CD4-positive, alpha-beta T cell treated with Interferon gamma for 1 hour (primary cell): ENCODE data around the gene GAB1.

Experiments used
- DNase-seq: peaks from one replicate; pipeline ENCODE4 v3.0.0-alpha.2; 2020

Gene GAB1

DNA sequence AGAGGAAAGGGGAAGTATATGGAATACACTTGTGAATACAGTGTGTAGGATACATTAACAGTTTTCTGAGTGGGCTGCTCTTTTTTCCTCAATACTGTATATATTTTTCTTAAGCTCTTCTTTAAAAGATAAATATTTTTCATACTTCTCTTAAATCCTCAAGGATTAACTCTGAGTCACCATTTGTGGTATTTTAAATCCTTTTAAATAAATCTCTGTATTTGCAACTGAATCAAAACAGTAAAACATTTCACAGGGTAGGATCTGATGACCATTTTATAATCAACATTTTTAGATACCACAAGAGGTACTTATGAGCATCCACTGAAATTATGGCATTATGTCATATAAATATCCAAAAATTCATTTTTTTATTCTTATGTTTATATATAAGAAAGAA is 87.6 kb downstream of the GAB1 start:
- DNase-seq: no peak

DNA sequence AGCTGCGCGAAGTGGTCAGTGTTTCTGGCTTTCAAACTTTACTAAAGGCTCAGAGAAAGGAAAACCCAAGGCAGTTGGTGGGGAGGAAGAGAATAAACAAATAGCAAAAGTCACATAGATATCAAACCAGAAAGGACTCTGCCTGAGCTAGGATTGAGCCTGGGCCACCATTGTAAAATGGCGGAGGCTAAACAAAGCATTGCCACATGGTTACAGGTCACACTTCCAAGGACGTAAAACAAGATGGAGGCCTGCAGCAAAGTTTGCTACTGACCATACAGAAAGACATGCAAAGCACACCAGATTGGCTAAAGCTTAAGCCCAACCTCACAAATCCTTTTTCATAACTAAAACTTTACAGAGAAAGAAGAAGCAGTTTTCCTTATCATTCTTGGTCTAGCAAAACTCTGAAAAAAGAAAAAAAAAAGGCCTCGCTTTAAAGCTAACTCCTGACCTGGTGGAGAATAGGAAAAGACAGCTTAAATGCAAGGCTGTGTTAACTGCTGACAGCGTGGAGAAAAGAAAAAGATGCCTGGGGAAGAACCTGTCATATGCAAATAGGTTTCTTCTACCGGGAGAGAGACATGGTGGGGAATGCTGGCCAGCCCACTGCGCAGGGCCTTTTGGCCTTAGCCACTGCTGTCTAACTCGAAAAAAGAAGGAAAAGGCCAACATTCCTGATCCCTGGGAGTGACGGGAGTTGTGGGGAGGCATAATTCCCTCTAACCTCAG is 95.0 kb downstream of the GAB1 start:
- DNase-seq: no peak

DNA sequence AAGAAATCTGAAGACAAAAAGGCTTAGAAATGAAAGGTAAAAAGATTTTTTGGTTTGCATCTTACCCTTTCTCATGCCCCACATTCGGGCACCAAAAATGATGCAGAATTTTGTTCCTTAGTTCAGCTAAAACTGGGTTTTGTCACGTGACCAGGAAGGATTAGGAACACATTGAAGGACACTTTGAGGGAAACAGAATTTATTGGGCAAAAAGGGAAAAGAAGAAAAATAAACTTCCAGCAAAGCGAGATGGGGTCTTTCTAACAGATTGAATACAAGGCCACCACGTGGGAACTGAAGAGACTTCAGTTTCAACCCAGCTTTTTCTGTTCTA is 95.5 kb downstream of the GAB1 start:
- DNase-seq: no peak

DNA sequence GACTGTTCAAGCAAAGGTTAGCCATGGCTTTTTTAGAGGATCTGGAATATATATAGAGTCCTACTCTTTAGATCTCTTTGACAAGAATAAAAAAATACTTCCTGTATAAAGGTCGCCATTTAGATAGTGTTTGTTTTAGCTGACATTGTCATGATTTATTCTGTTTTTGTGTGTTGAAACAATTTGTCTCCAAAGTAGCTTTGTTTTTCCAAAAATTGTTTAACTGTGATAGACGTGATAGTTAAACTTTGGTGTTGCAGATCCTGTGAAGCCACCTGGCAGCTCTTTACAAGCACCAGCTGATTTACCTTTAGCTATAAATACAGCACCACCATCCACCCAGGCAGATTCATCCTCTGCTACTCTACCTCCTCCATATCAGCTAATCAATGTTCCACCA is 96.6 kb downstream of the GAB1 start:
- no peak for DNase-seq

DNA sequence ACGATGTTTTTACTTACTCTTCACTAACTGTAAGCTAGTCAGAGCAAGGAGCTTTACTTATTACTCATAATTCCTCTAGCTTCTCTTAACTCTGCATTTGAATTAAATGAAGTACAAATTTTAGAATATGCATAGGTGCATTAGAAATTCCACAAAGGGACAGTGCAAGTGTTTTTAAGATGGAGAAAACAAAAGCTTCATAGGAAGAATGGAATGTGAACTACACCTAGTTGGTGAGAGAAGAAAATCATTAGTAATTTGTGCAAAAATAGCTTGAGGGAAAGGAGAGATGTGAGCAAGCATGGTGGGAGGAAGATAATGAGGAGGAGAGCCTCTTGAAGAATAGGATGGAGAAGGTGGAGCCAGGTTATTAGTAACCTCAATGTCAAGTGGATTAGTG is 99.3 kb downstream of the GAB1 start:
- no peak for DNase-seq

DNA sequence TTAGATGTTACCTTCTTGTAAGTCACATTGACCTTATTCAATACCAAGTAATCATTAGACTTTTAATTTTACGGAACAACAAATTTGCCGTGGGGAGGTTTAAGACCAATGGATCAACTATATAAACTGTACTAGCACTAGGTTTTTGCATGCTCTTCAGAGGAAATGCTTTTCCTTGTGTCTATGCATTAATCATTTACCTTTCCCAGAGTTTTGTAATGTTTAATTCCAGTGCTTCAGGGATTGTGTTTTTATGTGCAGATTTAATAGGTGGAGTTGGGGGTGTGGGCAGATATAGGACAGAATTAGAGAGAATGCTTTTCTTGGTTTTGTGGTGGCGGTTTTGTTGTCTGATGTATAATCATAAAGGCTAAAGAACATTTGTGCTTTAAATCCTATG is 100.8 kb downstream of the GAB1 start:
- no peak for DNase-seq

DNA sequence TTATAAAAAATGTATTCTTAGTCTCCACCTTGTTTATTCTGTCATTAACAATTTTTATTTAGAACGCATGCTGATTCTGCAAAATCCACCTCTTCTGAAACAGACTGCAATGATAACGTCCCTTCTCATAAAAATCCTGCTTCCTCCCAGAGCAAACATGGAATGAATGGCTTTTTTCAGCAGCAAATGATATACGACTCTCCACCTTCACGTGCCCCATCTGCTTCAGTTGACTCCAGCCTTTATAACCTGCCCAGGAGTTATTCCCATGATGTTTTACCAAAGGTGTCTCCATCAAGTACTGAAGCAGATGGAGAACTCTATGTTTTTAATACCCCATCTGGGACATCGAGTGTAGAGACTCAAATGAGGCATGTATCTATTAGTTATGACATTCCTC is 101.3 kb downstream of the GAB1 start:
- DNase-seq: no peak

DNA sequence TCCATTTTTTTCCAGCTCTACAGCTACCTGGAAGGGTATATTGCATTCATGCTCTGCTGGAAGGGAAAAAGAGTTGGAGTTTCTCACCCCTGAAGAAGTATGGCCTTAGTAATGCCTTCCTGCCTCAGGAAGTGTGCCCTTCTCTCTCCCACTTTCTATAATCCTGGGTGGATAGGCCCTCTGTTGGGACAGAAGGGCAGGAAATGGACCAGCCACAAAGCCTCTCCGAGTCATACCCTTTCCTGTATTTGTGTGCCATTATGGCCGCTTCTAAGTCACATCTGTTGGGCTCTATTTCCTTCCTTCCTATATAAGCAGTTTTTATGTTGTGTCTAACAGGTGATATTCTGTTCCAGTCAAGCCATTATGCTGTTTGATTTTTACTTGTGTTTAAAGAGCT is 102.0 kb downstream of the GAB1 start:
- DNase-seq: no peak

DNA sequence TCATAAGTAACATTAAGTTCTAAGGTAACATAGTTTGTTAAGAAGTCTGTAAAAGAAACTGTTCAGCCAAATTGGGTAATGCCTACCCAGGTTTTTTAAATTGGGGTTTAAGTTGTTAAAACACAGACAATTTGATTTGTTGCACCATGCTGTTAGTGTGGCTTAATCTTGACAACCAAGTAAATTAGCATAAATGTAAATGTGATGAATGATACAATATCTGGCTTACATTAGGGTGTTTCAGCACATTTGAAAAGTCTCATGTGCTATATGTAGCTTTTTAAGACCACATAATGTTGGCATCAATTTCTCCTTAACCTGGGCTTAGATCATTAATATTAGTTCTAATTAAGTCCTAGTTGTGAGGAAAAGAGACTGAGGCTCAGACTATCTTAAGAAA is 104.4 kb downstream of the GAB1 start:
- DNase-seq: no peak

DNA sequence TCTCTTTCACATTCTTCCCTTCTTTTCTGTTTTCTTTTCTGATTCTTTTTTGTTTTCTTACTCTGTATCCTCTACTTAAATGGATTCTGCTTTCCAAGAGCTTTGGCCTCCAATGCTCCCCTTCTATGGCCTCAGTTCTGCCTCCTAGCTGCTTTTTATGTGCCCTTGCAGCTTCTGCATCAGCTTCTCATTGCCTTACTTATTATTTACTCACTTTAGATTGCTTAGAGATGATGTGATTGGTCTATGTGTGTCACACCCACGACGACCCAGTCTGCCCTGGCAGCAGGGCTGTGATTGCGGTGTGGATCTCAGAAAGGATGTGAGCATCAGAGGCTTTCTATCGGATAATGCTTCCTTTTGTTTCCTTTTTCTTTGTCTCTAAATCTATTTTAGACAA is 105.0 kb downstream of the GAB1 start:
- DNase-seq: no peak

DNA sequence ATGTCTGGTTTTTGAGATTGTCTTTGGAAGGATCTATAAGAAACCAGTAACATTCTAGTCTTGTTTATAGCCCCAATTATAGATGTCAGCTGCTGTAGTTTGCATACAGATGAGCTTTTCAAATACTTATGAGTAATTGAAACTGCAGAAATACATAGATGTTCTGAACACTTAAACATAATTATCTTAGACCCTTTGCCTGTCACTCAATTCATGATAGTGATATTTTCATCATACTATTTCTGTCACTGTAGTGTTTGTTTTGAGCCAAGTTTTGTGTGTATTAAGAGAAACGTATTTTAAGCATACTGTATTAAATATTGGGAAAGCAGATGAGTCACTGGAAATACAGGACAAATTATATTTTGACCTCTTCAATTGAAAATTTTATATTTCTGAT is 107.1 kb downstream of the GAB1 start:
- no peak for DNase-seq

DNA sequence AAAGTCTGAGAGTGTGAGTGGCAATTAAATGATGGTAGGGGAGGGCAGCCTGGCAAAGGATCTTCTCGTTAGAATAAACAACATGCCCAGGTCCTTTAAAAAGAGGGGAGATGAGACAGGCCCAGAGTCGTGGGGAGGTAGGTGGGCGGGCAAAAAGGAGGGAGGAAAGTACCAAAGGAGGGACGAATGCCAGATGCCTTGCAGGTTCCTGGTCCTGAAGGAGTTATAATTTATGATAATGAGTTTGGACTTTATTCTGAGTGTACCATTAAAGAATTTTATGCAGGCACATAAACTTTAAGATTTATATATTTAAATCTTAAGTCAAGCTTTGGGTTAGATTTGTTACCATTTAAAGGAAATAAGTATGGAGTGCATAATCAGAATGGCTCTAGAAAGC is 114.5 kb downstream of the GAB1 start:
- no peak for DNase-seq

DNA sequence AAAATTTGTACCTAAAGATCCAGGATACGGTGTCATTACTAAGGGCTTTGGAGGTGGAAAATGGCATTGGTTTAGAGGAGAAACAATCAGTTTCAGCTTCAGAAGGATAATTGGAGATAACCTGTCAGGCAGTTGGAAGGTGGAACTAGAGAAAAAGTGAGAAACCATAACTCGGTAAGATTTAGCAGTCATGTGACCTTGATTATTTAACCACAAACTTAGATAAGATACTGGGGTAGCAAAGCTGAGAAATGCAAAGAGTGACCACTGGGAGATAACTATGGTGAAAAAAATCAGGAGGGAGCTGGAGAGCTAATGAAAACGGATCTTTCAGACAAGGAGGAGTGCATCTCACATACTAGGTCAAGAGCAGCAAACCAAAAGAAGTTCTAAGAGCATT is 118.5 kb downstream of the GAB1 start:
- no peak for DNase-seq

DNA sequence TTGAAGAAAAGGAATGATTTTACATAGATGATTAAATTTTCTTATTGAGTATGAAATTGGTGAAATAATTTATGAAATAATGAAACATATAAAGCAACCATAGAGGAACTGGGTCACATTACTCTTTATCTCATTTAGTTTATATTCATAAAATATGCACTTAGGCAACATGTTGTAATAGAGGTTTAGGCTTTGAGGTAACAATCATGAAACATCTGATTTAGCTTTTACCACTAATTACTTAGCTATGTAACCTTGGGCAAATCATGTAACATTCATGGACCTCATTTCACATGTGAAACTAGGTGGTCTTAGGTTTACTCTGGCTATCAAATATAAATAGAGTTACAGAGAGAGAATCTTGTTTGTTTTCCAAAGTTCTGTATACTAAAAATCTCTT is 122.3 kb downstream of the GAB1 start:
- DNase-seq: no peak

DNA sequence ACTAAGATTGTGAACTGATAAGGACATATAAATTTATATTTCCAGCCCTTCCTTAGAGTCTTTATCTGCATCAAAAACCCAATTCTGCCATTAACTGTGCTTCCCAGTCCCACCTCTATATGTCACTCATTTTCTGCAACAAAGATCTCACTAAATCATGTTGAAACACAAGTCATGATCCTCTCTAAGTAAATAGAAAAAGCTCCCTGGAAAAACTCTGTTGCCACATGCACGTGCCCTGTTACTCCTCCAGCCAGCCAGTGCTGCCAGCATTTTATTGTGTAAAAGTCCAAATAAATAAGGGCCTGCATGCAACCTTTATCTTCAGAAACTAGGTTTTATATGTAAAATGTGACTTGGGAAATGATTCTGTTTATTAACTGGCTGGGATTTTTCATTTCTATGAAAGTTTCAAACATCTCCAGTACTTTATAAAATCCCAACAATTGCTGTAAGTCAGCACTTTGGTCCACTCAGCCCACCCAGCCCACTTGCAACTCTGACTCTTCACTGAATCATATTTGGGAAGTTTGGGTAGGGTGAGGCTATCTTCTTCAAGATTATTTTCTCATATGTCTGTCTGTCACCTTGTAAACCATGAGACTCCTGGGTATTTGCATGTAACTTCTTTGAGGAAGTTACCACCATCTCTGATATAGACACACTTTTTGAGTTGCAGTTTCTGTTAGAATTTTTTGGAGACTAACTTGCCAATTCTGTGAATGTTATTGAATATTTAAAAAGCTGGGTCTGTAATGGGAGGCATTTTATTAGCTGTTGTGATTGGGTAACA is 136.9 kb downstream of the GAB1 start:
- no peak for DNase-seq

DNA sequence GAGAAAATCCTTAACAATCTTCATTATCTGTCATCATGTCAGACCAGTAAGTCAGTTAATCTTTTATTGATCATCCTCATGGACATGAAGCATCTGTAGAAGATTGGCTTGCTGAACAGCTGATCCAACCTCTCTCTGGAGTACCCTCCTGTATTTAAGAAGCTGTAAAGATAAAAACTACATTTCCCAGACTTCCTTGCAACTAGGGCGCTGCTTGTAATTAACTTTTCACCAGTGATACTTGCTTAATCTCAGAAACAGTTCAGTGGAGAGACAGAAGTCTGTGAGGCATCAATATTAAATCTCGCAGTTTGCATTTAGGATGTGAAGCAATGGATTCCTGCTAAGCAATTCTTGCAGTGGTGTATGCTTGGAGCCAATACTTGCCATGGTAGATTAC is 140.8 kb downstream of the GAB1 start:
- no peak for DNase-seq

DNA sequence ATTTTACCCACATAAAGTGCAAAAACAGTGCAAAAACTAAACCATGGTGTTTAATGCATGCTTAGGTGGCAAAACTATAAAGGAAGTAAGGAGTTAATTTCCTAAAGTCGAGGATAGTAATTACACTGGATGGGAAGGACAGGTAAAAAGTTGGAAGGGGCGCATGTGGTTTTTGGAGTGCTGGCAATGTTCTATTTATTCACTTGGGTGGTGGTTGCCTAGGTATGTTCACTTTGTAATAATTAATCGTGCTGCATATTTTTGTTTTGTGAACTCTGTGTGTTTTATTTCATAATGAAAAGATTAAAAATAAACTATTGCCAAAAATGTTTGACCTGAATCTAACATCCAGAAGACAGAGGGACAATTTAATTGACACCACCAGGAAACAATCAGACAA is 144.7 kb downstream of the GAB1 start:
- no peak for DNase-seq

DNA sequence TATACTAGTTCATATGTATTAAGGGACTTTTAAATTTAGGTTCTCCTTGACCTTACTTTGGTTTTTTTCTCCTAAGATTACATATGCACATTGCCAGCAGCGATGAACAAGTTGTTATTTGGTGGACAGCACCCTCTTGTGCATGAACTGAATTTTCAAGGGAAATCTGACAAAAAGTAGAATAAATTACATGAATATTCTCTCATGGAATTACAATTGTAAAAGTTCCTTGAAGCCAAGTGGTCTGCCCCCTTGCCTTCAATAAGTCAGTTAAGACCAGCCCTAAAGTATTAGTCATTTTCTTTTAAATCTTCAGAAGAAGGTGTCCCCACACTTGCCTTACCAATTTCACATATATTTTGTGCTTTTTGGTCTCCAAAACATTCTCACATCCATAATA is 146.2 kb downstream of the GAB1 start:
- no peak for DNase-seq

DNA sequence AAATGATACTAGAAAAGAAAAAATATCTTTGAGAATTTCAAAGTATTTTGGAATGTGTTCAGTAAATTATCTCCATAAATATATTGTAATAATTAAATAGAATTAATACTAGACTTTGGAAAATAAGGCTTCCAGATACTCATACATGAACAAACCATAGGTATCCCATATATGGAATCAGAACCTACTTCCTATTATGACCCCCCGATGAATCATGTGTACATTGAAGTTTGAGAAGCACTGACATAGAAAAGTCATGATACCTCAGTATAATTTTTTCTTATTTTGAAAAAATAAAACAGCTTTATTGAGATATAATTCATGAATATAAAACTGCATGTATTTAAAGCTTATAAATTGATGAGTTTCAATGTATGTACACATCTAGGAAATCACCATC is 149.6 kb downstream of the GAB1 start:
- no peak for DNase-seq

DNA sequence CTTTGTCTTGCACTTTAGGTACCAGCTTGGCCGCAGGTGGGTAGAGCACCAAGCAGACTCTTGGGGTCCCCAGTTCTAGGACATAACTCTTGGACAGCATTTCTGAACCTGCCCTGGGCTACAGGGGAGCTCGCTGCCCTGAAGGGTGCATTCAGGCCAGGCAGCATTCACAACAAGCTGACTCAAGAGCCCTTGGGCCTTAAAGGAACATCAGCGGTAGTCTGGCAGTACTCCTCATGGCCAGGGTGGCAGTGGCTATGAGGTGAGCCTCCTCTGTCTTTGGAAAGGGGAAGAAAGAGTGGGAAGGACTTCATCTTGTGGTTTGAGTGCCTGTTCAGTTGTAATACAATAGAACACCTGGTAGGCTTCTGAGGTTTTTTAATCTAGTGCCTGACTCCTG is 152.0 kb downstream of the GAB1 start:
- no peak for DNase-seq

DNA sequence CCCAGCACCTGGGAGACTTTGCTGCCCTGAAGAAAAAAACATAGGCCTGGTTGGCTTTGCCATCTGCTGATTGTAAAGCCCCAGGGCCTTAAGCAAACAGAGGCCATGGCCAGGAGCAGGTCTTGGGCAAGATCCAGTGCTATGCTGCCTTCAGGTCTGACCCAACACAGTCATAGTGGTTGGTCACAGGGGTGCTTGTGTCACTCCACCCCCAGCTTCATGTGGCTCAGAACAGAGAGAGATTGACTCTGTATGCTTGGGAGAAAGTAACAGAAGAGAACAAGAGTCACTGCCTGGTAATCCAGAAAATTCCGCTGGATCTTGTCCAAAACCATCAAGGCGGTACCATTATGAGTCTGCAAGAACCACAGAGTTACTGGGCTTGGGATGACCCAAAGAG is 152.4 kb downstream of the GAB1 start:
- no peak for DNase-seq

DNA sequence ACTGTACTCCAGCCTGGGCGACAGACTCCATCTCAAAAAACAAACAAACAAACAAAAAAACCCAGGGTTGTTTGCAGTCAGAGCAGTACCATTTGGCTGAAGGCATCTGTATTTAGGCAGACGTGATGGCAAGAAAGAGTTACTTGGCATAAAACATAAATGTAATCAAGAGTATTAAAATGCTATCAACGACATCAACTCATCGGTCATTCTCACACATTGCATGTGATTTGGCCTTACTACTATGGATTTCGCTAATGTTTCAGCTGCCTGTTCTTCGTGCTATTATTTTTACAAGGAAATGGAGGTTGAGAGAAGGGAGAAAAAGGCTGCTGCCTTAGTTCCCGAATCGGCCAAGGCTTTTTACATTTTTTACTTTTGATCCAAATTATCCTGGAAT is 161.3 kb downstream of the GAB1 start:
- no peak for DNase-seq

DNA sequence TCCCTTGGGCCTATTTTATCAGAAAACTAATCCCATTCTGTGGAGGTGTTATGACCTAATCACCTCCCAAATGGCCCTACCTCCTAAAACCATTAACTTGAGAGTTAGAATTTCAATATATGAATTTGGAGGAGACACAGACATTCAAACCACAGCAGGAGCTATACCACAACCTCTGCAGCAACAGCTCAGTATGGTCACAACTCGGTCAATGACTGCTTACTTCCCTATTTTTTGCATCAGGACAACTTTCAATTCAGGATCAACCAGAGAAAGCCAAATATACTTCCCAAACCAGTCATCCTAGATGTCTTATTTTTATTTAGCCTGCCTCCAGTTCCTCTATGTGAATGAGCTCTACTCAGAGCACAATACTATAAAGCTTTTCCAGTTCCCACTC is 165.6 kb downstream of the GAB1 start:
- DNase-seq: no peak

DNA sequence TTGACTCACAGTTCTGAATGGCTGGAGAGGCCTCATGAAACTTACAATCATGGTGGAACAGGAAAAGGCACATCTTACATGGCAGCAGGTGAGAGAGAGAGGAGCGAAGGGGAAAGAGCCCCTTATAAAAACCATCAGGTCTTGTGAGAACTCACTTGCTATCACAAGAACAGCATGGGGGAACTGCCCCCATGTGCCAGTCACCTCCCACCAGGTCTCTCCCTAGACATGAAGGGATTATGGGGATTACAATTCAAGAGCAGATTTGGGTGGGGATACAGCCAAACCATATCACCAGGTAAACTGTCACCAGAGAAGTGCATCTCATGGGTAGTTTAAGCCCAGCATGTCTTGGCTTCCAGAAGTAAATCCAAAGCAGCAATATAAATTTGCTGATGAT is 169.4 kb downstream of the GAB1 start:
- DNase-seq: no peak

DNA sequence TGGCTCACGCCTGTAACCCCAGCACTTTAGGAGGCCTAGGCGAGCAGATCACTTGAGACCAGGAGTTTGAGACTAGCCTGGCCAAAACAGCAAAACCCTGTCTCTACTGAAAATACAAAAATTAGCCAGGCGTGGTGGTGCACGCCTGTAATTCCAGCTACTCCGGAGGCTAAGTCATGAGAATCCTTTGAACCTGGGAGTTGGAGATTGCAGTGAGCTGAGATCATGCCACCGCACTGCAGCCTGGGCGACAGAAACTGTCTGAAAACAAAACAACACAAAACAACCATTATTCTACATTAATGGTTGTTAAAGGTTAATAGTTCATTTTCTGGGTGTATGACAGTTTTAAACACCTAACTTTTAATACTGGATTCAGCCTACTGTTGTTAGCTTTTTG is 175.2 kb downstream of the GAB1 start:
- DNase-seq: no peak
